Ovary (tissue), 9 donors: Measurements from ENCODE around the gene DRD1. TPM values are rescaled to one million over a fixed set of nuclear protein-coding genes. Genes with fewer than 3 reads are reported as not detected.
"Not testable (repeated sequence)": the region's sequence is repeated elsewhere in the genome, so short reads cannot be mapped to it uniquely, and the experiment has no call there.

Experiments used
- DNase-seq, 5 donors: peaks; one replicate each; pipeline ENCODE4 v3.0.0-alpha.2; 2019 to 2020
- H3K27ac ChIP-seq, 2 donors: fragments of 200-600 bp; one replicate each; pipeline versions ENCODE4 v1.5.1 to v1.8.0; 2019 to 2022
- H3K27me3 ChIP-seq: fragments of 200-600 bp; one replicate; pipeline ENCODE4 v1.8.0; 2022
- H3K36me3 ChIP-seq: fragments of 200-600 bp; sonication (generic); one replicate; pipeline ENCODE4 v1.5.1; 2019
- H3K4me1 ChIP-seq: one replicate; pipeline ENCODE4 v1.8.1; 2013; ENCODE audit warnings: mild to moderate bottlenecking, moderate library complexity; ENCODE audit not compliant: insufficient read depth
- H3K4me3 ChIP-seq: fragments of 200-600 bp; sonication (generic); one replicate; pipeline ENCODE4 v1.5.1; 2017
- H3K9me3 ChIP-seq, 2 donors: fragments of 200-600 bp in 1 of 2; sonication (generic) in 1 of 2; one replicate each; pipeline versions ENCODE4 v1.5.1 to v1.8.1; 2013 to 2019; ENCODE audit warnings: mild to moderate bottlenecking in 1 of 2, moderate library complexity in 1 of 2
- CTCF ChIP-seq, 3 donors: fragments of 450-650 bp in 2 of 3; fragments of 200-600 bp in 1 of 3; IDR thresholded peaks; one replicate each; pipeline versions ENCODE4 v1.5.1 to v1.8.0; 2016 to 2022; ENCODE audit warnings: antibody characterized with exemption in 3 of 3, mild to moderate bottlenecking in 1 of 3
- EP300 ChIP-seq: sonication (generic); formaldehyde crosslinking; IDR thresholded peaks from one replicate; pipeline ENCODE4 v1.6.1; 2017; ENCODE audit warnings: antibody characterized with exemption
- POLR2A ChIP-seq: fragments of 450-650 bp; IDR thresholded peaks from one replicate; pipeline ENCODE4 v1.6.1; 2017; ENCODE audit warnings: antibody characterized with exemption, mild to moderate bottlenecking, moderate library complexity
- WGBS, 3 donors: extraction: QIAGEN DNeasy Blood & Tissue Kit in 1 of 3; methylation state at CpG; one replicate each; pipeline versions ENCODE4 v1.1.5 to v1.1.7; 2013 to 2017; 5-methylcytosine and 5-hydroxymethylcytosine counted together
- intact Hi-C, 4 donors: fragments of 100-400 bp; cut with DNase I; formaldehyde crosslinking; loops; one replicate each; pipeline versions ENCODE4 v1.11.0 to v1.15.1; 2022 to 2023
- polyA plus RNA-seq, 2 donors: library from polyadenylated mRNA; stranded (reverse); fragments of 200-250 nt in 1 of 2; fragments of 350-450 nt in 1 of 2; fragmentation: Illumina TruSeq in 1 of 2; extraction: RNeasy Lipid Tissue Mini Kit (QIAGEN cat#74804) in 1 of 2; gene quantifications; one replicate each; pipeline ENCODE4 v1.2.3, GENCODE V29; 2013 to 2014
- total RNA-seq, 7 donors: library from RNA; depleted of rRNA in 2 of 7; stranded (reverse); fragments of >200 nt in 2 of 7; fragmentation: NEBNext Ultra II Directional in 3 of 7; extraction: Animal tissue kit (Norgen Biotek cat#: 25700) in 3 of 7; gene quantifications; one replicate each; pipeline versions ENCODE4 v1.1.0 to v1.2.4, GENCODE V29; 2016 to 2023
- donor health status: DM: no; HTN: no; CAD: no; lungs with moderate emphysema.
- donor health status: DM: no; HTN: no; CAD: no.
- donor health status: Bipolar disorder and iron deficiency.
- donor health status: DM: yes; HTN: yes; CAD: no.
- donor health status: DM: no; HTN: no; CAD: no.
- donor health status: DM: yes; HTN: yes; CAD: no.

DRD1 gene
- total and polyA plus RNA-seq, 9 donors, result 0.10 to 0.42 (median 0.15) TPM; not detected in 1

- H3K4me3 ChIP-seq, result no peak overlapping the region
- no peaks in the 10 kb centered on the region for H3K36me3 ChIP-seq
- no peak overlapping the region for H3K27ac ChIP-seq
- WGBS, 3 donors, result 60 to 64% (median 61%) methylated on average over 6 of the region's 6 CpGs
- intact Hi-C loops, result no loop called here
- no peaks in the 10 kb centered on the region for H3K27me3 ChIP-seq
- TF ChIP-seq EP300, result no peak
- TF ChIP-seq CTCF (IDR thresholded peaks at IDR 0.05), result no peak
- TF ChIP-seq POLR2A, result no peak
- H3K4me1 ChIP-seq, result no peaks in the 10 kb centered on the region
- H3K9me3 ChIP-seq, result no peaks in the 10 kb centered on the region
- DNase-seq, result no peak
Observed at GRCh38 chr5:175434800-175435199, 9.2 kb downstream of the DRD1 start.

- Histone ChIP-seq H3K36me3 (no peaks in the 10 kb centered on the region), H3K27me3 (no peaks in the 10 kb centered on the region), H3K9me3 (no peaks in the 10 kb centered on the region), H3K4me1 (no peaks in the 10 kb centered on the region), H3K4me3 (no peak overlapping the region), H3K27ac (no peak overlapping the region)
- TF ChIP-seq CTCF (IDR thresholded peaks at IDR 0.05) (no peak), POLR2A (no peak), EP300 (no peak)
- WGBS, 3 donors, result 70 to 81% (median 76%) methylated on average over 2 of the region's 2 CpGs
- intact Hi-C loops, result no loop called here
- DNase-seq, result no peak
Observed at GRCh38 chr5:175427762-175428161, 16.2 kb downstream of the DRD1 start.

GRCh38 chr5:175424594-175424993 is 19.4 kb downstream of the DRD1 start:
- H3K36me3 ChIP-seq, H3K27me3 ChIP-seq, H3K4me1 ChIP-seq, DNase-seq, intact Hi-C loops, H3K4me3 ChIP-seq, H3K9me3 ChIP-seq, H3K27ac ChIP-seq: not testable (repeated sequence)

GRCh38 chr5:175422058-175422457 is 21.9 kb downstream of the DRD1 start:
- H3K36me3 ChIP-seq, result no peaks in the 10 kb centered on the region
- no peak for DNase-seq
- no peak overlapping the region for H3K4me3 ChIP-seq
- WGBS, 3 donors, result 68 to 76% (median 73%) methylated on average over 2 of the region's 2 CpGs
- no peaks in the 10 kb centered on the region for H3K27me3 ChIP-seq
- H3K4me1 ChIP-seq, result no peaks in the 10 kb centered on the region
- H3K9me3 ChIP-seq, result no peaks in the 10 kb centered on the region
- intact Hi-C loops, result no loop called here
- no peak for TF ChIP-seq POLR2A
- no peak for TF ChIP-seq EP300
- TF ChIP-seq CTCF (IDR thresholded peaks at IDR 0.05), result no peak
- no peak overlapping the region for H3K27ac ChIP-seq

GRCh38 chr5:175420383-175420782 is 23.6 kb downstream of the DRD1 start:
- TF ChIP-seq CTCF (IDR thresholded peaks at IDR 0.05), result no peak
- no peak for TF ChIP-seq POLR2A
- TF ChIP-seq EP300, result no peak
- H3K27ac ChIP-seq, result no peak overlapping the region

More at GRCh38 chr5:175420383-175420782, 23.6 kb downstream of the DRD1 start:
- no peak for DNase-seq
- no peak overlapping the region for H3K4me3 ChIP-seq
- no peaks in the 10 kb centered on the region for H3K27me3 ChIP-seq
- H3K36me3 ChIP-seq, result no peaks in the 10 kb centered on the region
- H3K9me3 ChIP-seq, result no peaks in the 10 kb centered on the region
- no peaks in the 10 kb centered on the region for H3K4me1 ChIP-seq
- intact Hi-C loops, result no loop called here
